HepG2 (cell line): ENCODE data around the gene ZDHHC8. TPM values are rescaled to one million over a fixed set of nuclear protein-coding genes. Genes with fewer than 3 reads are reported as not detected.

Experiments used
- EHMT2 ChIP-seq: fragments of 200-600 bp; sonication (generic); IDR thresholded peaks from 2 replicates; pipeline ENCODE4 v1.7.0; 2017; ENCODE audit warnings: antibody characterized with exemption, low read depth, low read length, borderline replicate concordance
- HNF4G ChIP-seq, 2 experiments: sonication (generic) in 1 of 2; formaldehyde crosslinking in 1 of 2; IDR thresholded peaks; 2 replicates each; pipeline versions ENCODE4 v1.4.0 to v1.6.1; 2011 to 2020; ENCODE audit warnings: borderline replicate concordance in 2 of 2, low read depth in 2 of 2, mild to moderate bottlenecking in 2 of 2, low read length in 1 of 2, missing genetic modification reagents in 1 of 2, moderate library complexity in 1 of 2
- KDM6A ChIP-seq: IDR thresholded peaks from 2 replicates; pipeline ENCODE4 v1.6.1; 2016; ENCODE audit warnings: low read depth
- MEF2D ChIP-seq: sonication (generic); formaldehyde crosslinking; IDR thresholded peaks from 2 replicates; pipeline ENCODE4 v1.5.1; 2020; ENCODE audit warnings: mild to moderate bottlenecking, missing genetic modification reagents
- NONO ChIP-seq, 2 experiments: fragments of 450-650 bp in 1 of 2; sonication (generic) in 1 of 2; formaldehyde crosslinking in 1 of 2; IDR thresholded peaks in 1 of 2; conservative IDR thresholded peaks in 1 of 2; 2 replicates each; pipeline versions ENCODE4 v1.6.1 to v1.8.0; 2017 to 2022; ENCODE audit warnings: mild to moderate bottlenecking in 1 of 2, missing genetic modification reagents in 1 of 2, moderate library complexity in 1 of 2
- TBX2 ChIP-seq: sonication (generic); formaldehyde crosslinking; IDR thresholded peaks from 2 replicates; pipeline ENCODE4 v1.5.0; 2020; ENCODE audit warnings: missing genetic modification reagents, mild to moderate bottlenecking, borderline replicate concordance
- TFAP4 ChIP-seq: sonication (generic); IDR thresholded peaks from 2 replicates; pipeline ENCODE4 v1.6.1; 2016; ENCODE audit warnings: low read depth, borderline replicate concordance
- TP53 ChIP-seq: sonication (generic); formaldehyde crosslinking; conservative IDR thresholded peaks from 2 replicates; pipeline ENCODE4 v1.4.0; 2020; ENCODE audit warnings: missing genetic modification reagents
- ZBTB10 ChIP-seq: sonication (generic); formaldehyde crosslinking; IDR thresholded peaks from 2 replicates; pipeline ENCODE4 v1.4.0; 2020; ENCODE audit warnings: missing genetic modification reagents, borderline replicate concordance
- ZMAT3 ChIP-seq: sonication (generic); formaldehyde crosslinking; conservative IDR thresholded peaks from 2 replicates; pipeline ENCODE4 v1.7.0; 2021; ENCODE audit warnings: missing genetic modification reagents
- ZNF280D ChIP-seq: sonication (generic); formaldehyde crosslinking; IDR thresholded peaks from 2 replicates; pipeline ENCODE4 v1.5.1; 2020; ENCODE audit warnings: mild to moderate bottlenecking, missing genetic modification reagents
- ZNF432 ChIP-seq: sonication (generic); formaldehyde crosslinking; IDR thresholded peaks from 2 replicates; pipeline ENCODE4 v1.5.0; 2020; ENCODE audit warnings: missing genetic modification reagents, mild to moderate bottlenecking, borderline replicate concordance
- ZNF609 ChIP-seq: sonication (generic); formaldehyde crosslinking; IDR thresholded peaks from 2 replicates; pipeline ENCODE4 v1.4.0; 2020; ENCODE audit warnings: mild to moderate bottlenecking, missing genetic modification reagents, borderline replicate concordance
- ZZZ3 ChIP-seq: sonication (generic); formaldehyde crosslinking; IDR thresholded peaks from 2 replicates; pipeline ENCODE4 v1.4.0; 2020; ENCODE audit warnings: missing genetic modification reagents, mild to moderate bottlenecking, borderline replicate concordance
- polyA plus RNA-seq, 8 experiments: library from polyadenylated mRNA; depleted of rRNA in 3 of 8; stranded (reverse) in 7 of 8; unstranded in 1 of 8; fragments of >200 nt; fragmentation: Illumina TruSeq in 4 of 8; extraction: Trizol in 4 of 8; gene quantifications; 2 replicates each; pipeline versions ENCODE4 v1.2.1 to v1.2.3, GENCODE V29; 2011 to 2016; ENCODE audit warnings: low read depth in 4 of 8, missing spikeins in 1 of 8, mixed read lengths in 1 of 8; ENCODE audit not compliant: insufficient read depth in 1 of 8
- total RNA-seq, 5 experiments: library from RNA; depleted of rRNA; stranded (reverse); fragments of >200 nt; fragmentation: Illumina TruSeq; extraction: Trizol; gene quantifications; 2 replicates each; pipeline ENCODE4 v1.2.3, GENCODE V29; 2016; ENCODE audit warnings: low read depth in 1 of 5

The ZDHHC8 gene
- total and polyA plus RNA-seq, 2 of the 13 experiments (the other 11 are each of a cell fraction or from before 2014, with no cell fraction given): 7.5 to 21.3 TPM

- no peak for TF ChIP-seq TFAP4
- TF ChIP-seq ZNF280D: no peak
- no peak for TF ChIP-seq ZNF432 (CRISPR knock-in tag)
- TF ChIP-seq ZZZ3 (CRISPR knock-in tag): no peak
- TF ChIP-seq ZNF609 (CRISPR knock-in tag): no peak
- TF ChIP-seq HNF4G (IDR thresholded peaks at IDR 0.05; ENCODE audit: borderline replicate concordance, low read depth, low read length): no peak
- TF ChIP-seq HNF4G (CRISPR knock-in tag; IDR thresholded peaks at IDR 0.05; ENCODE audit: borderline replicate concordance, low read depth): no peak
- no peak for TF ChIP-seq NONO (IDR thresholded peaks at IDR 0.05)
- 0 out of 2 replicates have a peak, but pooled peaks have one; percentile 38 for TF ChIP-seq NONO (CRISPR knock-in tag; conservative IDR thresholded peaks at IDR 0.05)
- TF ChIP-seq TP53: no peak
- TF ChIP-seq KDM6A (CRISPR knock-in tag): no peak
- TF ChIP-seq ZBTB10 (CRISPR knock-in tag): no peak
- TF ChIP-seq TBX2 (CRISPR knock-in tag): no peak
- no peak for TF ChIP-seq MEF2D
- no peak for TF ChIP-seq EHMT2
- TF ChIP-seq ZMAT3 (CRISPR knock-in tag): no peak
Observed at GRCh38 chr22:20109411-20110358, 21.9 kb upstream of the ZDHHC8 start (continued).
